ENCODE measurements around the gene MLST8. TPM values are rescaled to one million over a fixed set of nuclear protein-coding genes. Genes with fewer than 3 reads are reported as not detected.
A peak's percentile ranks its signal among the peaks of the same experiment; 100 is the strongest.

The MLST8 gene
- total RNA-seq, 1 donor: 30.8 TPM

DNA sequence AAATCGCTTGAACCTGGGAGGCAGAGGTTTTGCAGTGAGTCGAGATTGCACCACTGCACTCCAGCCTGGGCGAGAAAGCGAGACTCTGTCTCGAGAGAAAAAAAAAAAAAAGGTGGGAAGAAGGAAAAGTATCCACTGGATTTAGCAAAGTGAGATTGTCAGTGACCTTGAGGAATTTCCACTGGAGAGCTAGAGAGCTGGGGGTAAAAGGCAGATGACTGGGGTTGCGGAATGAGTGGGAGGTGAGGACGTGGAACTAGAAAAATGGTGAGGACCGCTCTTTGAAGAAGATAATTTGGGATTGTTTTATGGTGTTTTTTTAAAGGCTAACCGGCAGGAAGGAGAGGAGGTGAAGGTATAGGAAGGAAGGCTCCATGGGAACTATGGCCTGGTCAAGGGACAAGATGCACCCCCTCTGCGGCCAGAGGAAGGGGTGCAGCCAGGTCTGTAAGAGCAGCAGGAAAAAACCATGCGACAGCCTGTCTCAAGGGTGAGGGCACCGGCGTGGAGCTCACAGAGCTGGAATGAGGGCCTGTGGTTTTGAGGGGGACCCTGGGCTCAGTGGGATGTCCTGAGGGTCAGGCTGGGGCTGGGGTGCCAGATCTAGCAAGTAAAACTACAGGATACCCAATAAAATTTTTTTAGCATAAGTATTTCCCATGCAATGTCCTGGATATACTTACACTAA, 694 bp upstream of the MLST8 start:
- Histone ChIP-seq H4K20me1 (ENCODE audit: insufficient read depth, low read length) (no peaks in the 10 kb centered on the region), H3K4me2 (ENCODE audit: insufficient read depth, low read length) (peak overlapping the region; percentile 100), H3K79me2 (ENCODE audit: insufficient read depth, low read length) (peaks cover 23% of the 10 kb centered on the region), H3K27me3 (ENCODE audit: insufficient read depth, low read length) (peaks cover 3% of the 10 kb centered on the region), H3K27ac (ENCODE audit: low read depth, low read length) (peak overlapping the region; percentile 92), H3K4me1 (ENCODE audit: insufficient read depth, low read length) (peaks cover 13% of the 10 kb centered on the region), H3K36me3 (ENCODE audit: insufficient read depth, low read length) (peaks cover 16% of the 10 kb centered on the region), H3K9me3 (ENCODE audit: low read depth, low read length) (no peaks in the 10 kb centered on the region), H2AFZ (ENCODE audit: low read length) (peak overlapping the region; percentile 92), H3K4me3 (ENCODE audit: insufficient read depth, low read length) (peak overlapping the region; percentile 98)
- DNase-seq (ENCODE audit: insufficient read length, low spot score, missing footprints): no peak
- TF ChIP-seq, protein P1, sequence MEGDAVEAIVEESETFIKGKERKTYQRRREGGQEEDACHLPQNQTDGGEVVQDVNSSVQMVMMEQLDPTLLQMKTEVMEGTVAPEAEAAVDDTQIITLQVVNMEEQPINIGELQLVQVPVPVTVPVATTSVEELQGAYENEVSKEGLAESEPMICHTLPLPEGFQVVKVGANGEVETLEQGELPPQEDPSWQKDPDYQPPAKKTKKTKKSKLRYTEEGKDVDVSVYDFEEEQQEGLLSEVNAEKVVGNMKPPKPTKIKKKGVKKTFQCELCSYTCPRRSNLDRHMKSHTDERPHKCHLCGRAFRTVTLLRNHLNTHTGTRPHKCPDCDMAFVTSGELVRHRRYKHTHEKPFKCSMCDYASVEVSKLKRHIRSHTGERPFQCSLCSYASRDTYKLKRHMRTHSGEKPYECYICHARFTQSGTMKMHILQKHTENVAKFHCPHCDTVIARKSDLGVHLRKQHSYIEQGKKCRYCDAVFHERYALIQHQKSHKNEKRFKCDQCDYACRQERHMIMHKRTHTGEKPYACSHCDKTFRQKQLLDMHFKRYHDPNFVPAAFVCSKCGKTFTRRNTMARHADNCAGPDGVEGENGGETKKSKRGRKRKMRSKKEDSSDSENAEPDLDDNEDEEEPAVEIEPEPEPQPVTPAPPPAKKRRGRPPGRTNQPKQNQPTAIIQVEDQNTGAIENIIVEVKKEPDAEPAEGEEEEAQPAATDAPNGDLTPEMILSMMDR (IDR thresholded peaks at IDR 0.05; ENCODE audit: extremely low read depth, low read depth, low read length): no peak

DNA sequence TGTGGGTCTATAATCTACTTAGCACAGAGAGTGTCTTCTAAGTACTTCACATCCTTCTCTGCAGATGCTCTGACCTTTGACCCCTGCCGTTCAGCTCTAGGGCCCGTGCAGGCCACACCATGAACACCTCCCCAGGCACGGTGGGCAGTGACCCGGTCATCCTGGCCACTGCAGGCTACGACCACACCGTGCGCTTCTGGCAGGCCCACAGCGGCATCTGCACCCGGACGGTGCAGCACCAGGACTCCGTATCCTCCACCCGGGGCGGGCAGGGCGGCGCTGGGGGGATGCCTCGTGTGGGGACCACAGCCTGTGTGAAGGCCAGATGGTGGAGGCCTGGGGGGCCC, 686 bp downstream of the MLST8 start:
- Histone ChIP-seq H2AFZ (ENCODE audit: low read length) (peak overlapping the region; percentile 85), H3K27ac (ENCODE audit: low read depth, low read length) (peak overlapping the region; percentile 92), H3K36me3 (ENCODE audit: insufficient read depth, low read length) (peaks cover 16% of the 10 kb centered on the region), H3K4me2 (ENCODE audit: insufficient read depth, low read length) (peak overlapping the region; percentile 100), H3K27me3 (ENCODE audit: insufficient read depth, low read length) (no peaks in the 10 kb centered on the region), H3K79me2 (ENCODE audit: insufficient read depth, low read length) (peaks cover 23% of the 10 kb centered on the region), H4K20me1 (ENCODE audit: insufficient read depth, low read length) (no peaks in the 10 kb centered on the region), H3K4me1 (ENCODE audit: insufficient read depth, low read length) (peaks cover 13% of the 10 kb centered on the region), H3K9me3 (ENCODE audit: low read depth, low read length) (no peaks in the 10 kb centered on the region), H3K4me3 (ENCODE audit: insufficient read depth, low read length) (peak overlapping the region; percentile 98)
- no peak for DNase-seq (ENCODE audit: insufficient read length, low spot score, missing footprints)
- TF ChIP-seq, protein P1 (IDR thresholded peaks at IDR 0.05; ENCODE audit: extremely low read depth, low read depth, low read length): no peak

DNA sequence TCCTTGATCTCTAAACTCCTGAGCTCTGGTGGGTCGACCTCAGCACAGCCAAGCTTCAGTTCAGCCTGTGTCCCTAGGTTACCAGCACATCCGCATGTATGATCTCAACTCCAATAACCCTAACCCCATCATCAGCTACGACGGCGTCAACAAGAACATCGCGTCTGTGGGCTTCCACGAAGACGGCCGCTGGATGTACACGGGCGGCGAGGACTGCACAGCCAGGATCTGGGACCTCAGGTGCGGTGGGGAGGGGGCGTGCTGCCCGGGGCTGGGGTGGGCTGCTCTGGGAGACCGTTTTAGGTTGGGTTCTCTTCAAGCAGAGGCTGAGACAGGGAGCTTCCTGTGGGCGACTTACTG, 1.1 kb downstream of the MLST8 start:
- H3K79me2 ChIP-seq (ENCODE audit: insufficient read depth, low read length): peaks cover 23% of the 10 kb centered on the region
- no peak overlapping the region for H3K27ac ChIP-seq (ENCODE audit: low read depth, low read length)
- no peaks in the 10 kb centered on the region for H3K27me3 ChIP-seq (ENCODE audit: insufficient read depth, low read length)
- peak overlapping the region; percentile 100 for H3K4me2 ChIP-seq (ENCODE audit: insufficient read depth, low read length)
- no peaks in the 10 kb centered on the region for H3K9me3 ChIP-seq (ENCODE audit: low read depth, low read length)
- DNase-seq (ENCODE audit: insufficient read length, low spot score, missing footprints): peak; percentile 86
- H2AFZ ChIP-seq (ENCODE audit: low read length): no peak overlapping the region
- H3K4me3 ChIP-seq (ENCODE audit: insufficient read depth, low read length): peak overlapping the region; percentile 98
- TF ChIP-seq, protein P1 (IDR thresholded peaks at IDR 0.05; ENCODE audit: extremely low read depth, low read depth, low read length): no peak
- peaks cover 16% of the 10 kb centered on the region for H3K36me3 ChIP-seq (ENCODE audit: insufficient read depth, low read length)
- peaks cover 13% of the 10 kb centered on the region for H3K4me1 ChIP-seq (ENCODE audit: insufficient read depth, low read length)
- H4K20me1 ChIP-seq (ENCODE audit: insufficient read depth, low read length): no peaks in the 10 kb centered on the region

DNA sequence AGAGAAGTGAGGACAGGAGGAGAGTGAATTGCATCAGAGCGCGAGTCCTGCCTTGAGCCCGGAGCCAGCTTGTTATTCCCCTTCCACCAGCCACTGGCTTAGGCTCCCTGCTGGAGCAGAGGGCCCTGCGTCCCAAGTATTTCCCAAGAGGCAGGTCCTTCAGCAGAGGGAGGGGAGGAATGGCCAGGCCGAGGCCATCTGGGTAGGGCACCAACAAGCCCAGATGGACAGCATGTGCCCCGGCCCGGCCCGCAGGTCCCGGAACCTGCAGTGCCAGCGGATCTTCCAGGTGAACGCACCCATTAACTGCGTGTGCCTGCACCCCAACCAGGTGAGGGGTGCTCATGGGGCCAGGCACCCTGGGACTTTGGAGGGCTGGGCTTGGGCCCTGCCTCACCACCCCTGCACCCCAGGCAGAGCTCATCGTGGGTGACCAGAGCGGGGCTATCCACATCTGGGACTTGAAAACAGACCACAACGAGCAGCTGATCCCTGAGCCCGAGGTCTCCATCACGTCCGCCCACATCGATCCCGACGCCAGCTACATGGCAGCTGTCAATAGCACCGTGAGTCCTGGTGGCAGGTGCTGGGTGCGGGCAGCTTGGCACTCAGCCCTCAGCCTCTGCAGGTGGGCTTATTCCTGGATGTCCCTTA, 1.7 kb downstream of the MLST8 start:
- DNase-seq (ENCODE audit: insufficient read length, low spot score, missing footprints): peak; percentile 81
- no peak overlapping the region for H3K4me2 ChIP-seq (ENCODE audit: insufficient read depth, low read length)

More for the DNA sequence above, 1.7 kb downstream of the MLST8 start:
- Histone ChIP-seq H4K20me1 (ENCODE audit: insufficient read depth, low read length) (no peaks in the 10 kb centered on the region), H3K4me1 (ENCODE audit: insufficient read depth, low read length) (peaks cover 13% of the 10 kb centered on the region), H3K9me3 (ENCODE audit: low read depth, low read length) (no peaks in the 10 kb centered on the region), H3K79me2 (ENCODE audit: insufficient read depth, low read length) (peaks cover 27% of the 10 kb centered on the region), H3K27ac (ENCODE audit: low read depth, low read length) (no peak overlapping the region), H3K4me3 (ENCODE audit: insufficient read depth, low read length) (no peak overlapping the region), H2AFZ (ENCODE audit: low read length) (no peak overlapping the region), H3K27me3 (ENCODE audit: insufficient read depth, low read length) (no peaks in the 10 kb centered on the region), H3K36me3 (ENCODE audit: insufficient read depth, low read length) (peaks cover 17% of the 10 kb centered on the region)
- TF ChIP-seq, protein P1 (IDR thresholded peaks at IDR 0.05; ENCODE audit: extremely low read depth, low read depth, low read length): no peak

Data from osteoblast (primary cell).